ENCODE results near the gene TAOK3.
A peak's percentile ranks its signal among the peaks of the same experiment; 100 is the strongest.
"Not testable (repeated sequence)": the region's sequence is repeated elsewhere in the genome, so short reads cannot be mapped to it uniquely, and the experiment has no call there.

Gene TAOK3

DNA sequence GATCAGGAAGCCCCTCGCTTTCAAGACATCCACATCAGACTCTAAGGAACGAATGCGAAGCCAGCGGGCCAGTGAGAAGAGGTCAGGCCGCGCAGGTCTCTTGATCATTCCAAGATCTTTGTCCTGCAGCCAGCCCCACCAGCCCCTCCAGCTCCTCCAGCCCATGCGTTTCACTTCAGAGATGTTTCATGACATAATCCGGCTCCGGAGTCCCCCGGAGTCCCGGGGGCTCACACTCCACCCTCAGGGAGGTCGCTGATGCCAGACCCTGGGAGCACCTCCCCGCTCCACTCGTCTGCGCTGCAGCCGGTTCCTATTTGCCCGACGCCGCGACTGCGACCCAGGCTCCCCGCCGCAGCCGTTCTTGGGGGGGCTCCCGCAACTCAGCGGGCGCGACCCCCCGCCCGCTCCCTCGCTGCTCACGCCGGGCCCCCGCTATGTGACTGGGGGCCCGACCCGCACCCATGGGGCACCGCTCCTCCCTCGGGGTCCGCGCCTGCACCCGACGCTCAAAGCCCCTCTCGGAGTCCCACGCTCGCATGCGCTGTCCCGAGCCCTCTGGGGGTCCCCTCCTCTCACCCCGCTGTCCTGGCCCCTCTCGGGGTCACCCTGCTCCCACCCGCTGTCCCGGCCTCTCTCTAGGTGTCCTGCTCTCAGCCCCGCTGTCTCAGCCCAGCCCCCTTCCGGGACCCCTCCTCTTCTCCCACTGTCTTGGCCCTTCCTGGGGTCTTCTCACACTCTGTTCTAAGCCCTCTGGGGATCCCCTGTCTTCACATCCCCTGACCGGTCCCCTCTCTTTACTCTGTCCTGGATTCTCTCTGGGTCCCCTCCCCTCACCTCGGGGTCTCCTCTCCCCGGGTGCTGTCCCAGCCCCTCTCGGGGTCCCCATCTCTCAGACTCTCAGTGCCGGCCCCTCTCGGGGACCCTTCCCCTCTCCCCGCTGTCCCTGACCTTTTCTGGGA lies 1.1 kb downstream of the TAOK3 start:
- DNase-seq: peak in 1 of 2 donors; percentile 8

DNA sequence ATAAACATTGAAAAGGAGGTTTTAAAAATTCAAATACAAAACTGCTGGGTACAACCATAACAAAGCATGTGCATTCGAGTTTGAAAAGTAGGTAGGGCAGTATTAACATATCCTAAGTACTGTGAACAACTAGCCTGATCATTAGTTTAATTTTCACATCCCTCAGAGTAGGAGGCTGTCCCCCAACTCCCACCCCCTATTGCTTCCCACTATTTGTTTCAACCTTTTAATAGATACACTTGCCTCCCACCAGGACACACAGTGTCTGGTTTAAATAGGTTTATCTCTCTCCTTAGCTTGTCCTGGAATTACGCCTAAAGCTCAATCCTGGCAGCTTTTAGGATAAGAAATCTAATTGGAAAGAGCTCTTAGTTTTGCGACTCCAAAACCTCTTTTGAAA lies 2.1 kb downstream of the TAOK3 start:
- no peak for DNase-seq

DNA sequence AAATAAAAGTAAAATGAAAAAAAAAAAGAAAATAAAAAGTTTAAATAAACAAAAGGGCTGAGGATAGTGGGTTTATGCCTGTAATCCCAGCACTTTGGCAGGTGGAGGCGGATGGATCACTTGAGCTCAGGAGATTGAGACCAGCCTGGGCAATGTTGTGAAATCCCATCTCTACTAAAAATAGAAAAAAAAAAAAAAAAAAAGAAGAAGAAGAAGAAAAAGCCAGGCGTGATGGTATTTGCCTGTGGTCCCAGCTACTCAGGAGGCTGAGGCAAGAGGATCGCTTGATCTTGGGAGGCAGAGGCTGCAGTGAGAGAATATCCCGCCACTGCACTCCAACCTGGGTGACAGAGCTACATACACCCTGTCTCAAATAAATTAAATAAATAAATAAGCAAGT lies 3.9 kb downstream of the TAOK3 start:
- DNase-seq: no peak

DNA sequence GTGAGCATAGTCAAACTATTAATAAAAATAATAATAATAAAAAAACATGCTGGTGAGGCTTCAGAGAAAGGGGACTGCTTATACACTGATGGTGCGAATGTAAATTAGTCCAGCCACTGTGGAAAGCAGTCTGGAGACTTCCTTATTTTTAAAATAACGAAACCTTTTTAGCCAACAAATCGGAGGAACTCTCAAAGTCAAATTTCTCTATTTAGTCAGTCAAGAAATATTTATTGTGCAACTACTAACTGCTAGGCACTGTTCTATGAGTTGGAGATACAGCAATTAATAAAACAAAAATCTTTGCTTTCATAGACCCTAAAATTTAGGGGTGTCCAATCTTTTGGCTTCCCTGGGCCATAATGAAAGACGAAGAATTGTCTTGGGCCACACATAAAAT lies 10.8 kb downstream of the TAOK3 start:
- DNase-seq: no peak

GRCh38 chr12:118361092-118361404 lies 11.7 kb downstream of the TAOK3 start:
- DNase-seq: no peak

- DNase-seq: peak; percentile 11 to 17
These were observed 13.2 kb downstream of the TAOK3 start for GRCh38 chr12:118359541-118359915.

DNA sequence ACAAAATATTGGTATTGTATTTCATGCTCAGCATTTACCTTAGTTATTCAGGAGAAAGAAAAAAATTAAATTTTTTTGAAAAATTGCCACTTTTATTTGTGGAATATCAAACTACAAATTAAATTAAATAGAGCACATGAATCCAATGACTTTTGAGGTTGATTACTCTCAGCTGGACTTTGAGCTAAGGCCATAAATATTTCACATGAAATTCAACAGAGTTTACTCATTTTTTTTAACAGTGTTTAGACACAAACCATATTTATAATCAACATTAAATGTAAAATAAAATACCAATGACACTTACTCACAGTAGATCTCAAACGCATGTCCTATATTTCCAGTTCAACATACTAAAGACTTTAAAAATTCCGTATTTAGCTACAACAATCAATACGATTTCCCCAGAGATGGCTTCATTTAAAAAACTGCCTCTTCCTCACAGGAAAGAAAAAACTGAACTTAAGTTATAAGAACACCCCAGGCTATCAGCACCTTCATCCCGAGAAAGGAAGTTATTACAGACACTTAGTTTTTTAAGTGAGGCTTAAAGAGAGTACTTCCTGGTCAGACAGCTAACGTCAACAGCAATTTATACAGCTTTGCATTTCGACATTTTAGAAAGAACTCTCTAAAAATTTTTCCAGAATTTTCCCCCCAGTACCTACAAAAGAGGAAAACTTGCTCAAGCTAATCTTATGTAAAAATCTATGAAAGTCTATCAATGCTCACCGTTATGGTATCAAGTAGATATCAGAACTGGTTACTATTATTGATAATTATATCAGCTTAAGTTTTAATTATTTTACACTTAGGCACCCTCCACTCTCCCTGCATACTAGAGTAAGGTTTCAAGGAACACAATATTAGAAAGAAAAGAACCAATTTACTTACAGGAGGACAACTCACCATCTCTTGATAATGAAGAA lies 13.8 kb downstream of the TAOK3 start:
- no peak for DNase-seq

DNA sequence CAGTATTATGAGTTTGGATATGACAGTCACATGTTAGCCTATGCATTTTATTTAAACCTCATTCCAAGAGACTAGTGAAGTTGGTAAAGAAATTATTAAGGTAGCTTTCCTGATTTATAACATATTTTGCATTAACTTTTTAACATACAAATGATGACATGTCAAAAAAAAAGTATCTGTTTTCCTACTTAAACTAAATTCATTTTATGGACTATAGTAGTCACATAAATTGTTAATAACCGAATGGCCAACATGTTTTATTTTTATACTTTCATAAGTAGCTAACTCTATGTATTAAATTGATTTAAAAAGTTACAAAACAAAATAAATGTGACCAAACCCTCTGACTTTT lies 14.7 kb downstream of the TAOK3 start:
- DNase-seq: no peak

GRCh38 chr12:118357257-118358007 lies 15.3 kb downstream of the TAOK3 start:
- DNase-seq: peak; percentile 44 to 60

- no peak for DNase-seq
These were observed 15.9 kb downstream of the TAOK3 start for GRCh38 chr12:118356809-118357256.

GRCh38 chr12:118355843-118356242 lies 16.9 kb downstream of the TAOK3 start:
- no peak for DNase-seq

- no peak for DNase-seq
These were observed 17.8 kb downstream of the TAOK3 start for GRCh38 chr12:118354903-118355302.

DNA sequence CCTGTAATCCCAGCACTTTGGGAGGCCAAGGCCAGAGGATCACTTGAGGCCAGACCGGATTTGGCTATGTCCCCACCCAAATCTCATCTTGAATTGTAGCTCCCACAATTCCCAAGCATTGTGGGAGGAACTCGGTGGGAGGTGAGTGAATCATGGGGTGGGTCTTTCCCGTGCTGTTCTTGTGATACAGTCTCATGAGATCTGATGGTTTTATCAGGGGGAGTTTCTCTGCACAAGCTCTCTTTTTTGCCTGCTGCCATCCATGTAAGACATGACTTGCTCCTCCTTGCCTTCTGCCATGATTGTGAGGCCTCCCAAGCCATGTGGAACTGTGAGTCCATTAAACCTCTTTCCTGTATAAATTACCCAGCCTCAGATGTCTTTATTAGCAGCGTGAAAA lies 18.2 kb downstream of the TAOK3 start:
- DNase-seq: not testable (repeated sequence)

DNA sequence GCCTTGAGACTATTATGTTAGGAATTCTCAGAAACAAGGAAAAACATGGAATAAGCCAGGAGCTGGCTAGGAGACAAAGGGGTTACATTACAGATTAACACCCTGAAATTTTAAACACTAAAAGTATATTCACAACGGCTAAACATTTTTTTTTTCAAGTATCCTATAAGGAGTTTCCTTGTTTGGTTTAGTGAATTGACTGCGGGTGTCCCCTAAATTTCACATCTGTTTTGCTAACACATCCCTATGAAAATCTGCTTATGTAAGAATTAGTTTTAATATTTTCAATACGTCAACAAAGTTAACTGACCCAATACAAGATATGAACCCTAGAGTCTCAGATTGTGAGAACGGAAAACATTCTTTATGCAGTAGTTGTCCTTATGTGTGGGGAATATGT lies 19.0 kb downstream of the TAOK3 start:
- no peak for DNase-seq

- DNase-seq: no peak
These were observed 21.7 kb downstream of the TAOK3 start for GRCh38 chr12:118350908-118351559.

- no peak for DNase-seq
These were observed 24.8 kb downstream of the TAOK3 start for GRCh38 chr12:118347916-118348315.

GRCh38 chr12:118346895-118347294 lies 25.8 kb downstream of the TAOK3 start:
- DNase-seq: no peak

DNA sequence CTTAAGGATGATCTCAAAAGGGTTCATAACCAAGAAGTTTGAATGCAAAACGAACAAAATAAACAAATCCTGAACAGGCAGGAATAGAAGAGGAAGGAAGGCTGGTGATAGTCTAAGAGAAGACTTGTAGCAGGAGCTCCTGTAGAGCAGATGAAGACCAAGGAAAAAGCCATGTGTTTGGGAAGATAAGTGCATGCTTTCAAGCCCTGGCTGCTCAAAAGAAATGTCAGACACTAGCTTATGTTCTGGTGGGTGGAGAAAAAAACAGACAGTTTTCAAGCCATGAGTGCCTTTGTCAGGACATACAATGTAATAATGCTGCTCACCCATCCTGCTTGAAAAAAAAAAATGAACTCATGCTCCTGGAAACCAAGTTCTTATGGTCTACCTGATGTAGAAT lies 27.4 kb downstream of the TAOK3 start:
- no peak for DNase-seq

DNA sequence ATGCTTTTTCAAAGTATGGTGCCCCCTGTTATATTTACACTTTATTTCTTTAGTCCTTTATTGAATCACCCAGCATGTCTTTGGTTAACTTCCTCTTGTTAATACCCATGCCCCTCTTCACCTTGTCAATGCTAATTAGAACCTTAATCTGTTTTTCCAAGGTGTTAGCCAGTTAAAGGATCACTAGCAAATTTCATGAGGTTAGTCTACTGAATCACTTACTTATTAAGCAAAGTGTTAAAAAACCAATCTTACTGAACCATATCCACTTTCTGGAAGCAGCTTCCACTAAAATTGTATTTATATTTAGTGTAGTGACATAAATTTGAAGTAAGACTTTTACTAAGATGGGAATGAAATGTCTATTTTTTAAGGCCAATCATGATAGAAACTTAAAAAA lies 27.9 kb downstream of the TAOK3 start:
- DNase-seq: no peak

DNA sequence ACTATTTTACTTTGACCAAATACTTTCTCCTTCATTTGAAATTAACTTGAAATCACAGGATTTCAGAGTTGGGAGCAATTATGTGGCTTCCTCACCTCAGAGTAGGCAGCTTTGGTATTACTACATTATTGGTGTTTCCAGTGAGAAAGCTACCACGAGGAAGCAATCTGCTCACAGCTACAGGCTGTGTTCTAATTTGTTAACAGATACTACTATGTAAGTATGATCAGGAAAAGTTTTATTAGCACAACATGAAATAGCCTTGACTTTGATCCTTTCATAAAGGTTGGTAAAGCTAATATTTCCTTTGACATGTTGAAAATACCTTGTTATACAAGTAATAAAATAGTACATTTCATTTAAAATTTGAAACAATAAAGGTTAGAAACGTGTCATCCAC lies 30.6 kb downstream of the TAOK3 start:
- no peak for DNase-seq

DNA sequence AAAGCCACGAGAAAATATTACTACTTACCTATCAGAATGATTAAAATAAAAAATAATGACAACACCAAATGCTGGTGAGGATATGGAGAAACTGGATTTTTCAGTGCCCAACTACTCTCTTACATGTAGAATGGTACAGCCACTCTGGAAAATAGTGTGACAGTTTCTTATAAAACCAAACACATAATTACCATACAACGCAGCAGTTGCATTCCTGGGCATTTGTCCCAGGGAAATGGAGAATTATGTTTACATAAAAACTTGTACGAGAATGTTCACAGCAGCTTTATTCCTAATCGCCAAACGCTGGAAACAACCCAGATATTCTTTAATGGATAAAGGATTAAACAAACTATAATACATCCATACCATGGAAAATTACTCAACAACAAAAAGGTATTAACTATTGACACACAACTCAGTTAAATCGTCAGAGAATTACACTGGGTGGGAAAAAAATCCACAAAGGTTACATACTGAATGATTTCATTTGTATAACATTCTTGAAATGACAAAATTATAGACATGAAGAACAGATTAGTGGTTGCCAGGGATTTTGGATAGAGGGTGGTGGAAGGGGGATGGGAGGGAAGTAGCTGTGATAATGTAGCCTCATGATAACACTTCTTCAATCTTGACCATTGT lies 35.4 kb downstream of the TAOK3 start:
- no peak for DNase-seq

GRCh38 chr12:118336123-118336522 lies 36.6 kb downstream of the TAOK3 start:
- DNase-seq: no peak
